PFSK-1 (cell line): Measurements from ENCODE around the gene PANK4.

Source experiments
- FOXP2 ChIP-seq: optimal IDR thresholded peaks from 2 replicates; pipeline ENCODE3; 2011; ENCODE audit warnings: borderline replicate concordance, control low read depth, inconsistent platforms; ENCODE audit not compliant: insufficient read depth; ENCODE audit errors: extremely low read length, extremely low read depth
- POLR2AphosphoS5 ChIP-seq: IDR thresholded peaks from 2 replicates; pipeline ENCODE4 v1.6.1; 2012; ENCODE audit warnings: low read depth, mild to moderate bottlenecking, control low read depth, low read length, moderate library complexity
- REST ChIP-seq, 2 experiments: IDR thresholded peaks; 2 replicates each; pipeline versions ENCODE4 v1.6.1 to v1.8.0; 2011 to 2012; ENCODE audit warnings: low read depth in 2 of 2, low read length in 2 of 2, control low read depth in 1 of 2, inconsistent platforms in 1 of 2, mild to moderate bottlenecking in 1 of 2, moderate library complexity in 1 of 2; ENCODE audit not compliant: insufficient read depth in 1 of 2
- SIN3A ChIP-seq: IDR thresholded peaks from 2 replicates; pipeline ENCODE4 v1.6.1; 2012; ENCODE audit warnings: mild to moderate bottlenecking, low read length, moderate library complexity, borderline replicate concordance; ENCODE audit not compliant: insufficient read depth
- TAF1 ChIP-seq: IDR thresholded peaks from 2 replicates; pipeline ENCODE4 v1.6.1; 2012; ENCODE audit warnings: low read length, control low read depth, borderline replicate concordance; ENCODE audit not compliant: insufficient read depth

Gene PANK4

GRCh38 chr1:2480236-2480985 is 46.0 kb downstream of the PANK4 start:
- TF ChIP-seq POLR2AphosphoS5 (no peak), TAF1 (no peak), FOXP2 (no peak), REST (IDR thresholded peaks at IDR 0.05; ENCODE audit: insufficient read depth in 1 of 2, low read depth in 2 of 2, low read length in 2 of 2) (no peak), SIN3A (no peak)

DNA sequence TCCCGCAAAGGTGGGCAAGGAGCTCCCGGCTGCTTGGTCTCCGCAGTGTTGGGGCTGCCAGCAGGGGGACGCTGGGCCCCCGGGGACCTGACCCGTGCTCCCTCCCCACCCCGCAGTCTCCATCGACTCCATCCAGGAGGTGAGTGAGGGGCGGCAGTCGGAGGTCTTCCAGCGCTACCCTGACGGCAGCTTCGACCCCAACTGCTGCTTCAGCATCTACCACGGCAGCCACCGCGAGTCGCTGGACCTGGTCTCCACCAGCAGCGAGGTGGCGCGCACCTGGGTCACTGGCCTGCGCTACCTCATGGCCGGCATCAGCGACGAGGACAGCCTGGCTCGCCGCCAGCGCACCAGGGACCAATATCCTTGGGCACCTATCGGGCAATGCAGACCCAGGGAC is 46.8 kb downstream of the PANK4 start:
- TF ChIP-seq POLR2AphosphoS5 = no peak
- TF ChIP-seq TAF1 = no peak
- no peak for TF ChIP-seq SIN3A
- no peak for TF ChIP-seq REST (IDR thresholded peaks at IDR 0.05; ENCODE audit: insufficient read depth in 1 of 2, low read depth in 2 of 2, low read length in 2 of 2)
- no peak for TF ChIP-seq FOXP2

DNA sequence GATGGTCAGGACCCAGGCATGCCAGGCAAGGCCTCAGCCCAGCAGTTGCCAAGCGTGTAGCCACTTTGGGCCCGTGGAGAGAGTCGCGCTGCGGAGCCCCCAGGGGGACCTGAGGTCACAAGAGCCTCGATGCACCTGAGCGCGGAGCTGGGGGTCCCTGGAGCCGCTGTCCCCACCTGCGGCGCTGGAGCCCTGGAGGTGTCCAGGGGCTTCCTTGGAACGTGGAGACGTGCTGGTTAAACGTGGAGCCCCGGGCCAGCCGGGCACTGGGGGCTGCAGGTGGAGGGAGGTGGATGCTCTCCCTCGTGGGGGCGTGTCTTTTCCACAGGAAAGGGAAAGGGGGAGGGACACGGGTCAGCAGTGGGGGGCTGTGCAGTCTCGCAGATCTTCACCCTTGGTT is 47.2 kb downstream of the PANK4 start:
- TF ChIP-seq FOXP2 (no peak), REST (IDR thresholded peaks at IDR 0.05; ENCODE audit: insufficient read depth in 1 of 2, low read depth in 2 of 2, low read length in 2 of 2) (no peak), POLR2AphosphoS5 (no peak), SIN3A (no peak), TAF1 (no peak)

DNA sequence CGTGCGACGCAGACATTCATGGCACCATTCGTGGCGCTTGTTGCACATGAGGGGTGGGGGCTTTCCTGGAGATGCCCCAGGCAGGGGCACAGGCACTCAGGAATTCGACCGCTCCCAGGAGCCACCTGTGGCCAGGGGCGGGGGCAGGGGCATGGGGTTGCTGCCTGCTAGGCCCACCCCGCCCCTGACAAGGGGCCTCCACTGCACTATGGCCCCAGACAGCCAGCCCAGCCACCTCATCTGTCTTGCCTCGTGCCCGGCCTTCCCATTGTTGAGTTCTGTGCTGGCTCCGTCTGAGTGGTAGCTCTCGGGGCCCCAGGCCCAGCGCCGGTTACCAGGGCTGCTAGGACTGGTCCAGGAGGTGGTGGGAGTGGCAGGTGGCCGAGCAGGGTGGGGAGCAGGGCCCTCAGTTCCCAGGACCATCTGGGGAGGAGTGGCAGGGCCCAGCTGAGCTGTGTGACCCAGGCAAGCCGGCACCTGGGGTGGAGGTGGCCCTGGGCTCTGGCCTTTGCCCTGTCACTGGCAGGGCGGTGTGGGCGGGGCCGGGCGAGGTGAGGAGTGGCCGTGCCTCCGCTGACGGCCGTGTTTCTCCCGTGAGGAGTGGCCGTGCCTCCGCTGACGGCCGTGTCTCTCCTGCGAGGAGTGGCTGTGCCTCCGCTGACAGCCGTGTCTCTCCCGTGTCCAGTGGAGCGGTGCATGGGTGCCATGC is 48.5 kb downstream of the PANK4 start:
- TF ChIP-seq REST (IDR thresholded peaks at IDR 0.05; ENCODE audit: insufficient read depth in 1 of 2, low read depth in 2 of 2, low read length in 2 of 2) (no peak), SIN3A (no peak), FOXP2 (no peak), POLR2AphosphoS5 (no peak), TAF1 (no peak)

DNA sequence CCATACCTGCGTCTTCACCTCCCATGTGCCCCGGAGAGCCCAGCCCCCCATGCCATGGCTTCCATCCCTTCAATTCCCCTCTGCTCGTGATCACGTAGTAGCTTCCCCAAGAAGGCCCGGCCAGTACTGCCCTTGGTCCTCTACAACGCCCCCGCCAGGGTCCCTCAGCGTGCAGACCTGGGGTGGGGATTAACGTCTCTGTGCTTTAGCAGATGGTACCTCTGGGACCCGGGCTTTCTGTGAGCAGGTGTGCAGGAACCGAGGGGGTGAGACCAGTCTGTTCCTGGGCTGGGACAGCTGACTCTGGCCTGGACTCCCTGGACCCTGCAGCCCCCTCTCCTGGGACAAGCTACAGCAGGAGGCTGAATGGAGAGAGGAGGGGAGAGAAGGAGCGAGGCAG is 49.1 kb downstream of the PANK4 start:
- no peak for TF ChIP-seq SIN3A
- no peak for TF ChIP-seq POLR2AphosphoS5
- TF ChIP-seq REST (IDR thresholded peaks at IDR 0.05; ENCODE audit: insufficient read depth in 1 of 2, low read depth in 2 of 2, low read length in 2 of 2) = no peak
- TF ChIP-seq FOXP2 = no peak
- no peak for TF ChIP-seq TAF1
